GM18505 (cell line): Measurements from ENCODE around the gene PHACTR3.

Experiments used
- ATAC-seq: cut with Tn5 transposase; IDR thresholded peaks from one replicate; pipeline ENCODE4 v1.9.1; 2021; ENCODE audit not compliant: unreplicated experiment
- POLR2A ChIP-seq: IDR thresholded peaks from 4 replicates; pipeline ENCODE4 v1.6.1; 2011; ENCODE audit warnings: borderline replicate concordance; ENCODE audit not compliant: insufficient read depth, insufficient read length; ENCODE audit errors: extremely low read depth

The PHACTR3 gene

DNA sequence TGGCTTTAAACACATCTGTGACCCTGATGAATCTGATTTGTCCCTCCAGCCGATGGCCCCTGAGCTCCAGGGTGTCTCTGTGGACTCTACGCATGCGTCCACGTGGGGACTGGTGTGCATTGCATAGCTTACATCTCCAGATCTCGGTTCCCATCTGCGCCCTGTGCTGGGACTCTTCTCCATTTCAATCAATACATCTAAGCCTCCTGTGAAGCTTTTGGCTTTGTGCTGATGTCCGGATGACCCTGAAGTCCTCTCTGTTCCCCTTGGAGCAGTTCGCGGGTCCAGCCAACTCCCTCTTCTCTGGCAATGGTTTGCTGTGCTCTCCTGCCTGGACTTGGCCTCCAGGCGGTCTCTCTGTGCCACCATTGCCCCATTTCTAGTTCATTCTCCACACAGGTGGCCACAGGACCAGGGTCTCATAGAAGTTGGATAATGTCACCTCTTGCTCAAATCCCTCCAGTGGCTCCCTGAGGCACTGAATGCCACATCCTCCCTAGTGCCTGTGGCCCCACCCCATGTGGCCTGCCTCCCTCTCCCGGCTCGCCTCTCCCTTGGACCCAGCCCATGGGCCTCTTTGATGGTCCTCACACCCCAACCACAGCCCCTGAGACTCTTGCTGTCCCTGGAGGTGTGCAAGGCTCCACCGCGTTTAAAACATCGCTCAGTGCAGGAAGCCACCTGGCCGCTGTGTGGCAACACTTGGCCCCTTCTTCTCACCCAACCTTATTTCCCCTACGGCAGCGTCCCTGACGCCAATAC, 173.7 kb downstream of the PHACTR3 start:
- TF ChIP-seq POLR2A, result no peak
- ATAC-seq, result no peak

- ATAC-seq, result no peak
- no peak for TF ChIP-seq POLR2A
Observed at GRCh38 chr20:59778615-59779200, 174.4 kb downstream of the PHACTR3 start.

- TF ChIP-seq POLR2A, result no peak
- ATAC-seq, result no peak
Observed at GRCh38 chr20:59779656-59780380, 175.5 kb downstream of the PHACTR3 start.

- no peak for TF ChIP-seq POLR2A
- no peak for ATAC-seq
Observed at GRCh38 chr20:59780494-59781185, 176.3 kb downstream of the PHACTR3 start.

- ATAC-seq, result no peak
- TF ChIP-seq POLR2A, result no peak
Observed at GRCh38 chr20:59781226-59781625, 176.9 kb downstream of the PHACTR3 start.

DNA sequence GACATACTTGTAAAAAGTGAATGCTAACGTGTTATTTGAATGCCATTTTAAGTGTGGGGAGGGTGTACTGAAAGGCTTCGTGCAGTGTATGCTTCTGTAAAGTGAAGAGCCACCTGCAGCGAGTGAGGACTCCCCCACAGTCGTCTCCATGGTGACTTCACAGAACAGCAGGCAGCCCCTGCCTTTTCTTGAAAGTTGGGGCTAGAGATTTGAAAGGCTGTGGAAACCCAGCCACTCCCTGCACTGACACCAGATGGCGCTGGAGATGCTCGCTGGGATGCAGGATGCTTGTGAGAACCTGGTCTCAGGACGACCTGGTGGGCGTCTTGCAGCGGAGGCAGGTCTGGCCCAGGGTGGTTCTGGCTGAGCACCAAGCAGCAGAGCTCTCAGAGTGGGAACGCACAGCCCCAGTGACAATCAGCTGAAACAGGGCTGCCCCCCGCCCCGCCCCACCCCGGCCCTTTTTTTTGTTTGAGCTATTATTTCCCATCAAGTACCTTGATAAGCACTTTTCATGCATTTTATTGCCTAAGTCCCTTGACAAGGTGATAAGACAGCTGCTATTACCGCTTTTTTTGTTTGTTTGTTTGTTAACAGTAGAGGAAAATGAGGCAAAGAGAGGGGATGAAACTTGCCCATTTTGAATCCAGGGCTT, 178.8 kb downstream of the PHACTR3 start:
- no peak for TF ChIP-seq POLR2A
- no peak for ATAC-seq

DNA sequence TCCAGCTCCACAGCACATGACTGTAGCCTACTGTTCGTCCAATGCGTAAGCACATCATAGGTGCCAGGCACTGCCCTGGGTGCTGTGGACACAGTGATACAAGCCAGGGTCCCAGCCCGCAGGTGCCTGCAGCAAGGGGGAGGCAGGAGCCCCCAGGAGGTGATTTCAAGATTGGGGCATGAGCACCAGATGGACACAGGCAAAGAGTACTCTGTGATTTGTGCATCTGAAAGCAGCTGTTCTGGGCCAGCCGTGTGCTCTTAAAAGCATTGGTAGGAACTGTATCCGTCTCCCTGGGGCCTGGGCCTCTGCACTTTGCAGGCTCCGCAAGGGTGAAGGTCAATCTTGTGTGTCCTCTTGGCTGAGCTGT, 179.3 kb downstream of the PHACTR3 start:
- ATAC-seq, result no peak
- no peak for TF ChIP-seq POLR2A

GRCh38 chr20:59784365-59784764, 180.0 kb downstream of the PHACTR3 start:
- no peak for TF ChIP-seq POLR2A
- ATAC-seq, result no peak

DNA sequence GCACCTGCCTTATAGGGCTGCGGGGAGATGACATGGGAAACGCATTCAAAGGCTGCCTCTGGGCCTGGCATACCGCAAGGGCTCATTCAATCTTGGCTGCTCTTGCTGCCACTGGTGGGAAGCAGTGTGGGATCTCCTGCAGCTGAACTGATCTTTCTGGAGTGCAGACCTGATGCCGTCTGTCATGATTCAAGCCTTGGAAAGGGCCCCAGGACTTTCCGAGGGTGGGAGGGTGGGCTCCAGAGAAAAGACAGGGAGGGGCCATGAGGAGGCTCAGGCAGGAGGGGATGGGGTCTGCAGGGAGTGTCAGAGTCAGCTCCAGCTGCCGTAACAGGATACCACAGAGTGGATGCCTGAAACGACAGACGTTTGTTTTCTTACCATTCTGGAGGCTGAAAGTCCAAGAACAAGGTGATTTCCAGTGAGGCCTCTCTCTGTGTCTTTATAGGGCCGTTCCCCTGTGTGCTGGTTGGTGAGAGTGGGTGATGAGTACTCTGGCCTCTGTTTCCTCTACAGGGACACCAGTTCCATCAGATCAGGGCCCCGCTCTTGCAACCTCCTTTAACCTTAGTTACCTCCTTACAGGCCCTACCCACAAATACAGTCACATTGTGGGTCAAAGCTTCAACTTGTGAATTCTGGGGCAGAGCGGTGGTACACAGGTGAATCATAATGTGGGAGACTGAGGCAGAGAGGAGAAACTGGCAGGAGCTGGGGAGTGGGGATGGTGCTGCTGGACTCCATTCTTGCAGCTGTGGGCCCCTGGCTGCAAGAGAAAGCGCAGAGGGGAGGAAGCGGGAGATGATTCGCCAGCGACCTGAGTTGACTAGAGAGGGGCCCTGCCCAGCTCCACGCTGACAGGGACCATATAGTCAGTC, 180.7 kb downstream of the PHACTR3 start:
- no peak for TF ChIP-seq POLR2A
- ATAC-seq, result no peak

GRCh38 chr20:59785669-59785959, 181.3 kb downstream of the PHACTR3 start:
- TF ChIP-seq POLR2A, result no peak
- no peak for ATAC-seq

GRCh38 chr20:59785986-59786795, 181.9 kb downstream of the PHACTR3 start:
- no peak for ATAC-seq
- TF ChIP-seq POLR2A, result no peak

- TF ChIP-seq POLR2A, result no peak
- no peak for ATAC-seq
Observed at GRCh38 chr20:59786801-59787537, 182.6 kb downstream of the PHACTR3 start.

- no peak for ATAC-seq
- no peak for TF ChIP-seq POLR2A
Observed at GRCh38 chr20:59787538-59787890, 183.2 kb downstream of the PHACTR3 start.
